ENCODE data around the gene NFE2L2. TPM values are rescaled to one million over a fixed set of nuclear protein-coding genes. Genes with fewer than 3 reads are reported as not detected.
"Not testable (repeated sequence)": the region's sequence is repeated elsewhere in the genome, so short reads cannot be mapped to it uniquely, and the experiment has no call there.

The NFE2L2 gene
- total RNA-seq, 1 experiment from 2014 or later: 108 TPM

- in situ Hi-C loops (cut with HindIII; ENCODE audit: low pct_unique_long_range_greater_than_20kb, low sequenced_read_pairs): no loop called here
These were observed 75.8 kb downstream of the NFE2L2 start for GRCh38 chr2:177188482-177189469.

GRCh38 chr2:177187631-177188312, 76.8 kb downstream of the NFE2L2 start:
- in situ Hi-C loops (cut with HindIII; ENCODE audit: low pct_unique_long_range_greater_than_20kb, low sequenced_read_pairs): no loop called here
- no peak for DNase-seq (ENCODE audit: low read depth)

More at GRCh38 chr2:177188482-177189469, 75.8 kb downstream of the NFE2L2 start:
- no peak for DNase-seq (ENCODE audit: low read depth)

GRCh38 chr2:177186038-177186437, 78.5 kb downstream of the NFE2L2 start:
- in situ Hi-C loops (cut with HindIII; ENCODE audit: low pct_unique_long_range_greater_than_20kb, low sequenced_read_pairs); DNase-seq (ENCODE audit: low read depth): not testable (repeated sequence)

- no peak for DNase-seq (ENCODE audit: low read depth)
- in situ Hi-C loops (cut with HindIII; ENCODE audit: low pct_unique_long_range_greater_than_20kb, low sequenced_read_pairs): no loop called here
These were observed 79.9 kb downstream of the NFE2L2 start for GRCh38 chr2:177184606-177185005.

GRCh38 chr2:177183860-177184259, 80.7 kb downstream of the NFE2L2 start:
- in situ Hi-C loops (cut with HindIII; ENCODE audit: low pct_unique_long_range_greater_than_20kb, low sequenced_read_pairs): no loop called here
- no peak for DNase-seq (ENCODE audit: low read depth)

Other genes starting within 250 kb of the NFE2L2 start
- 24.1 and 25.1 TPM in 2 replicates for gene HNRNPA3, start 51.9 kb downstream of the NFE2L2 start, total RNA-seq (2014; rRNA removed; shearing (Covaris generic); ENCODE audit: low replicate concordance)
- 13.5 and 26.8 TPM in 2 replicates for gene AGPS, start 128.0 kb upstream of the NFE2L2 start, total RNA-seq (2014; rRNA removed; shearing (Covaris generic); ENCODE audit: low replicate concordance)